Gastroesophageal sphincter (tissue), 3 donors: ENCODE data around the gene DAB1.

Source experiments
- EP300 ChIP-seq: sonication (generic); formaldehyde crosslinking; IDR thresholded peaks from one replicate; pipeline ENCODE4 v1.6.1; 2017; ENCODE audit warnings: antibody characterized with exemption, mild to moderate bottlenecking
- POLR2A ChIP-seq, 2 donors: fragments of 450-650 bp; IDR thresholded peaks; one replicate each; pipeline ENCODE4 v1.6.1; 2017; ENCODE audit warnings: antibody characterized with exemption in 2 of 2, mild to moderate bottlenecking in 2 of 2, moderate library complexity in 1 of 2
- POLR2AphosphoS5 ChIP-seq: sonication (generic); formaldehyde crosslinking; IDR thresholded peaks from one replicate; pipeline ENCODE4 v1.6.1; 2017; ENCODE audit warnings: antibody characterized with exemption
- TF ChIP-seq, protein P1 (sequence below), 4 experiments: fragments of 200-600 bp in 2 of 4; fragments of 450-650 bp in 2 of 4; sonication (generic) in 1 of 4; IDR thresholded peaks; one replicate each; pipeline ENCODE4 v1.5.1; 2017 to 2019; ENCODE audit warnings: antibody characterized with exemption in 4 of 4, mild to moderate bottlenecking in 2 of 4, moderate library complexity in 2 of 4

DNA sequence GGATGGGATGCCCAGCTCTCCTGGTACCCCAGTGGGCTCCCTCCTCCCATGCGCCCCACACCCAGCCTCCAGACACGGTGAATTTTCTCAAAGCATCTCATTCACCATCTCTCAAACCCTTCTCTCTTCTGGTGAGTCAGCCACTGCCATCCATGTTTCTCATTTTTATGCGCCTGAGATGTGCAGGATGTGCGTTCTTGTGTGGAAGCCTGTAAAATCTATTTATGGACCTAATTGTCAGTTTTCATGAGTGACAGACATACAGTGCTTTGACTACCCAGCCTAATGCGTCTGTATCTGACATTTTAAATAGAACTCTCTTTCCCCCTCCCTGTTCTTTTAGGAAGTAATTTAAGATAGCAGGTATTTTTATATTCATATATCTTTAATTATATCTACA is 158.8 kb downstream of the DAB1 start:
- TF ChIP-seq, protein P1, sequence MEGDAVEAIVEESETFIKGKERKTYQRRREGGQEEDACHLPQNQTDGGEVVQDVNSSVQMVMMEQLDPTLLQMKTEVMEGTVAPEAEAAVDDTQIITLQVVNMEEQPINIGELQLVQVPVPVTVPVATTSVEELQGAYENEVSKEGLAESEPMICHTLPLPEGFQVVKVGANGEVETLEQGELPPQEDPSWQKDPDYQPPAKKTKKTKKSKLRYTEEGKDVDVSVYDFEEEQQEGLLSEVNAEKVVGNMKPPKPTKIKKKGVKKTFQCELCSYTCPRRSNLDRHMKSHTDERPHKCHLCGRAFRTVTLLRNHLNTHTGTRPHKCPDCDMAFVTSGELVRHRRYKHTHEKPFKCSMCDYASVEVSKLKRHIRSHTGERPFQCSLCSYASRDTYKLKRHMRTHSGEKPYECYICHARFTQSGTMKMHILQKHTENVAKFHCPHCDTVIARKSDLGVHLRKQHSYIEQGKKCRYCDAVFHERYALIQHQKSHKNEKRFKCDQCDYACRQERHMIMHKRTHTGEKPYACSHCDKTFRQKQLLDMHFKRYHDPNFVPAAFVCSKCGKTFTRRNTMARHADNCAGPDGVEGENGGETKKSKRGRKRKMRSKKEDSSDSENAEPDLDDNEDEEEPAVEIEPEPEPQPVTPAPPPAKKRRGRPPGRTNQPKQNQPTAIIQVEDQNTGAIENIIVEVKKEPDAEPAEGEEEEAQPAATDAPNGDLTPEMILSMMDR (IDR thresholded peaks at IDR 0.05), result no peak
- TF ChIP-seq POLR2A (IDR thresholded peaks at IDR 0.05) (no peak), EP300 (no peak), POLR2AphosphoS5 (no peak)
